HUDEP-2 (cell line): Measurements from ENCODE around the gene GRK6.
"Not testable (repeated sequence)": the region's sequence is repeated elsewhere in the genome, so short reads cannot be mapped to it uniquely, and the experiment has no call there.

Experiments used
- DNase-seq, 76 experiments: peaks; one replicate each; lab custom pipeline; 2025; ENCODE audit not compliant: unreplicated experiment in 76 of 76; lab: John Stamatoyannopoulos, UW

GRK6 gene

DNA sequence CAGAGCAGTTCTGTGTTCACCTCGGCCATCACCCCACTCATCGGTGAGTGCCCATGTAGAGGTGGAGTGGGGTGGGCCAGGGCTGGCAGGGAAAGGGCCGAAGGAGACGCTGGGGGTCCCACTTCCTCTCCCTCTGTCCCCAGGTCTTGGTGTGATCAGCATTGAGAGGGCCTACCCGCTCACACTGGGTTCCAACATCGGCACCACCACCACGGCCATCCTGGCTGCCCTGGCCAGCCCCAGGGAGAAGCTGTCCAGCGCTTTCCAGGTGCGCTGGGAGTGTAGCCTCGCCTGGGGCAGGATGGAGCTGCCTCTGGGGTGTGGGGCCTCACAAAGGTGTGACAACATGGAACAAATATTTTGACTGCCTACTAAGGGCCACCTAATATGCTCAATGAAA, 29.7 kb upstream of the GRK6 start:
- DNase-seq = no peak

DNA sequence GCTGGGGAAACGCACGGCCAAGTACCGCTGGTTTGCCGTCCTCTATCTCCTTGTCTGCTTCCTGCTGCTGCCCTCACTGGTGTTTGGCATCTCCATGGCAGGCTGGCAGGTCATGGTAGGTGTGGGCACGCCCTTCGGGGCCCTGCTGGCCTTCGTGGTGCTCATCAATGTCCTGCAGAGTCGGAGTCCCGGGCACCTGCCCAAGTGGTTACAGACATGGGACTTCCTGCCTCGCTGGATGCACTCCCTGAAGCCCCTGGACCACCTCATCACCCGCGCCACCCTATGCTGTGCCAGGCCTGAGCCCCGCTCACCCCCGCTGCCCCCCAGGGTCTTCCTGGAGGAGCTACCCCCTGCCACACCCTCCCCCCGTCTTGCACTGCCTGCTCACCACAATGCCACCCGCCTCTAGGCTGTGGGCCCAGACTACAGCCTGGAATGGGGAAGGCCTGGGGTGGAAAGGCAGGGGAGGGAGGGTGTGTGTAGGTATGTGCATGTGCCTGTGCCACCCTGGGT, 28.5 kb upstream of the GRK6 start:
- DNase-seq = no peak

- no peak for DNase-seq
These were observed 26.2 kb upstream of the GRK6 start, which contains the start of gene PFN3 for GRCh38 chr5:177399997-177400868. Gene PFN3 (minus strand): TSS chr5:177400661. CDS start chr5:177400576, 85 bp downstream.

GRCh38 chr5:177402271-177403043, 24.0 kb upstream of the GRK6 start:
- peak in 43 of 76 experiments; percentile 3 to 65 (median 30) for DNase-seq

DNA sequence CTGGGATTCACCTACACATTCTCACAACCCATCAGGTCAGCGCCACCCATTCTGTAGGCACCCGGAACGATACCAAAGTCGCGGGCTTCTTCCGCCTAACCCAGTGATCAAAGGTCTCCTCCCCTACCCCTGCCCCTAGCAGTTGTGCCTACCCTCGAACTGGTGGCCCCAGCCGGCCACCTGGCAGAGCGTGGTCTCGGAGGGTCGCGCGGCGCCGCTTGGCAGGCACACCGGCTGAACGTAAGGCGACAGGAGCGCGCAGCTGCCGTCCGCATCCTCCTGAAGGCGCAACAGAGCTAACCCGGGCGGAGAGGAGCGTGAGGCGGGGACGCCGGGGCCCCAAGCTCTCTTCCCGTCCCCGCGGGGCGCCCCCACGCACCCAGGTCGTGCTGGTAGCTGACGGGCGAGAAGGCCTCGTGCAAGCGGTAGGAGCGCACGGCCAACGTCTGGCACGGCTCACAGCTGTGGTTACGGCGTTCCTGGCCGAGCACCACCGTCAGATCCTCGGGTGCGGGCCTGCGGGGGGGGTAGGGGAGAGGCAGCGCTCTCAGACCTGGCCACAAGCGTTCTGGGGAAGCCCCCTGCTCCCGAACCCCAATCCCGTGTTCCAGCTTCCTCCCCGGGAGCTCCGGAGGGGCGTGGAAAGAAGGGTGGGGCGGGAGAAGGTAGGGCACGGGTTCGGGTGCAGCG, 23.2 kb upstream of the GRK6 start:
- peak in 22 of 76 experiments; percentile 22 to 50 (median 37) for DNase-seq

GRCh38 chr5:177403792-177404640, 22.5 kb upstream of the GRK6 start:
- DNase-seq = peak in 73 of 76 experiments; percentile 21 to 86 (median 72)

- no peak for DNase-seq
These were observed 21.8 kb upstream of the GRK6 start for GRCh38 chr5:177404641-177405179.

GRCh38 chr5:177405312-177405711, 21.2 kb upstream of the GRK6 start:
- DNase-seq = no peak

DNA sequence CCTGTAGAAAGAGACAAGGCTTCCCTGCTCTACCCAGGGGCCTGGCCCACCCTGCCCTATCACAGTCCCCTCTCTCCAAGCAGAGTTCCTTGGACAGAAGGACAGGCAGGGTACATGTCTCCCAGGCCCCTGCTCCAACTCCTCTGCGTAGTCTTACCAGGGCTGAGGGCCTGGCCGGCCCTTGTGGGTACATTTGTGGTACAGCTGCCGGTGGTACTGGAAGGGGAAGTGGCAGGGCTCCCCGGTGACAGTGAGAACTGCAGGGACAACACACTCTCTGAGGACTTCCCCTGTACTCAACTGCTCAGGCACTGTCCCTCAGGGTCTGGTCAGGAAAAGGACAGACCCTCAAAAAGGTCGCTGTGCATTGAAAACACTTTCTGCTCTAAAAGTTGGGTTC, 20.7 kb upstream of the GRK6 start:
- no peak for DNase-seq

- DNase-seq = no peak
These were observed 17.3 kb upstream of the GRK6 start, which contains the start of gene F12 for GRCh38 chr5:177409043-177409801. Gene F12 (minus strand): TSS chr5:177409564. CDS start chr5:177409527, 37 bp downstream.

DNA sequence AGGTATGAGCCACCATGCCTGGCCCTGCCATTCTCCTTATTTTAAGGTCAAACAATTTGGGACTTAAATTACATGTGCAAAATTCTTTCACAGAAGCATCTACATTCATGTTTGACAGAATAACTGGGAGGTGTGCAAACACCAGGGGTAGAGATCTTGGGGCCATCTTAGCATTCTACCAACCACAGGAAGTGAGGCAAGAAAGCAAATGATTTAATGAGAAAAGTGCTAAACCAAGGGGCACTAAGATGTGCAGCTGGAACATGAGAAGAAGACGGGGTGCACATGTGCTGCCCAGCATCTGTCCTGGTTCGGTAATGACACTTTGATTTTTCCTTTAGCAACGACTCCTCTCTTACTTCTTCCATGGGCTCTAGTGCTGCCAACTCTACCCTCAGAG, 15.9 kb upstream of the GRK6 start:
- DNase-seq = no peak

DNA sequence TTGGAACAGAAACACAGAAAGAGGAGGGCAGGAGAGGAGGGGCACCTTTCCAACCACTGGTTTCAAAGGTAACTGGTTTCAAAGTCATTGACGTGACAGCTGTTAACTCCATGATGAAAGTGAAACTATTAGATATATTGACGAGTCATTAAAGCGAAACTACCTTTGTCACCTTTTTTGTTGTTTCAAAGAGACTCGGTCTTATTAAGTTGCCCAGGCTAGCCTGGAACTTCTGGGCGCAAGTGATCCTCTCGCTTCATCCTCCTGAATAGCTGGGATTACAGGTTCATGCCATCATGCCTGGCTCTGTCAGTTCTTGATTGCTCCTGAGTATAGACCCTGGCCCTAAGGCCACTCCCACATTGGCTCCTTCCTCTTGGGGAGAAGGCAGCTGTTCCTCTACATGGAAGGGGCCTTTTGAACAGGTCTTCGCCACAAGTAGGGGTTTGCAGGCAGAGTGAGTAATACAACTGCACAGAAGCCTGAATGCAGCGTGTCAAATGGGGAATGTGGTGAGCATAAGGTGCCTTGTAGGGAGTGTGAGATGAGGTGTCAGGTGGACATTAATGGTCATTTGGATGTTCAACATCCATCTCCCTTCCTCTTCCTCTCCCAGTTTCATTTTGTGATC, 13.8 kb upstream of the GRK6 start:
- no peak for DNase-seq

DNA sequence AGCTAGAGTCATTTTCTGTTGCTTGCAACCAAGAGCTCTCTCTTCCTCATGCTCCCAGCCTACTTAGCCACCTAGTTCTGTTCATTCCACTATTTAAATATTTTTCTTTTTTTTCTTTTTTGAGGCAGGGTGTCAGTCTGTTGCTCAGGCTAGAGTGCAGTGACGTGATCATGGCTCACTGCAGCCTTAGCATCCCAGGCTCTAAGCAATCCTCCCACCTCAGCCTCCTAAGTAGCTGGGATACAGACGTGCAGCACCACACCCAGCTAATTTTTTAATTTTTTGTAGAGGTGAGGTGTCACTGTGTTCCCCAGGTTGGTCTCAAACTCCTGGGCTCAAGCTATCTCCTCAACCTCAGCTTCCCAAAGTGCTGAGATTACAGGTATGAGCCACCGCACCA, 12.0 kb upstream of the GRK6 start:
- no peak for DNase-seq

DNA sequence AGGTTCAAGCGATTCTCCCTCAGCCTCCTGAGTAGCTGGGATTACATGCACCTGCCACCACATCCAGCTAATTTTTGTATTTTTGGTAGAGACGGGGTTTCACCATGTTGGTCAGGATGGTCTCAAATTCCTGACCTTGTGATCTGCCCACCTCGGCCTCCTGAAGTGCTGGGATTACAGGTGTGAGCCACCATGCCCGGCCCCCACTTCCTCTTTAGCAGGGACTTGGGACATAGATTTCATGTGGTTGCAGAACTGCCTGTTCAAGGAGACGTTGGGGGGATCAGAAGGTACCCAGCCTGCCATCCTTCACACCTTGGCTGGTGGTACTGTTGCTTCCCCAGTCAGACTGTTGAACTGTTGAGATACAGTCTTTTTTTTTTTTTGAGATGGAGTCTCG, 9.4 kb upstream of the GRK6 start:
- not testable (repeated sequence) for DNase-seq

GRCh38 chr5:177419046-177419445, 7.4 kb upstream of the GRK6 start:
- DNase-seq = no peak

- DNase-seq = not testable (repeated sequence)
These were observed 6.0 kb upstream of the GRK6 start for GRCh38 chr5:177420472-177420871.

- no peak for DNase-seq
These were observed 5.2 kb upstream of the GRK6 start for GRCh38 chr5:177421062-177421798.

DNA sequence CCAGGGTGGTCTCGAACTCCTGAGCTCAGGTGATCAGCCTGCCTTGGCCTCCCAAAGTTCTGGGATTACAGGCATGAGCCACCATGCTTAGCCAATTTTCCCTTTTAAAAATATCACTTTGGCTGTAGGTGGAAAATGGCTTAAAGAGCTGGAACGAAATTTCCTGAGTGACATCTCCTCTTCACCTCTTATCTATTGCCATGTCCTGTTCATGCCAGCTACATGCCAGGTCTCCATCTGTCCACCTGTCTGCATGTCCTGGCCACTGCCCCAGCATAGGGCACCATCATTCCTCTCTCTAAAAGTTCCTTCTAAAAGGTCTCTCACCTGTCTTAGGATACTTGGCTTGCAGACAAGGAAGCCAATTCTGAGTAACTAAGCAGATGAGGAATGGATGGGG, 2.8 kb upstream of the GRK6 start:
- DNase-seq = no peak
